Aorta (tissue), 5 donors: Measurements from ENCODE around the gene OSBPL2. TPM values are rescaled to one million over a fixed set of nuclear protein-coding genes. Genes with fewer than 3 reads are reported as not detected.

ENCODE experiments used
- ATAC-seq: fragments of 200-7000 bp; cut with Tn5 transposase; one replicate; pipeline ENCODE4 v1.9.1; 2022; ENCODE audit warnings: moderate library complexity; ENCODE audit not compliant: low FRiP score
- DNase-seq, 2 donors: peaks; one replicate each; pipeline ENCODE4 v3.0.0-alpha.2; 2020
- H3K27ac ChIP-seq, 2 donors: one replicate each; pipeline ENCODE4 v1.5.1; 2013; ENCODE audit warnings: low read length in 2 of 2, mild to moderate bottlenecking in 2 of 2, moderate library complexity in 2 of 2, control low read depth in 1 of 2, inconsistent platforms in 1 of 2, low read depth in 1 of 2
- H3K27me3 ChIP-seq, 2 donors: one replicate each; pipeline ENCODE4 v1.6.1; 2013; ENCODE audit warnings: control low read depth in 1 of 2, low read length in 1 of 2, mild to moderate bottlenecking in 1 of 2, moderate library complexity in 1 of 2; ENCODE audit not compliant: insufficient read depth in 2 of 2, control insufficient read depth in 1 of 2
- H3K36me3 ChIP-seq, 2 donors: one replicate each; pipeline ENCODE4 v1.6.1; 2013; ENCODE audit warnings: control low read depth in 1 of 2, low read length in 1 of 2, mild to moderate bottlenecking in 1 of 2; ENCODE audit not compliant: insufficient read depth in 2 of 2, control insufficient read depth in 1 of 2
- H3K4me1 ChIP-seq, 2 donors: one replicate each; pipeline ENCODE4 v1.6.1; 2013; ENCODE audit warnings: low read length in 2 of 2, control low read depth in 1 of 2, mild to moderate bottlenecking in 1 of 2, moderate library complexity in 1 of 2; ENCODE audit not compliant: insufficient read depth in 2 of 2, control insufficient read depth in 1 of 2
- H3K4me3 ChIP-seq, 2 donors: one replicate each; pipeline ENCODE4 v1.5.1; 2013; ENCODE audit warnings: low read length in 2 of 2, control low read depth in 1 of 2, mild to moderate bottlenecking in 1 of 2
- H3K9me3 ChIP-seq: one replicate; pipeline ENCODE4 v1.6.1; 2013; ENCODE audit warnings: mild to moderate bottlenecking, low read length; ENCODE audit not compliant: control insufficient read depth
- WGBS, 2 donors: extraction: QIAGEN DNeasy Blood & Tissue Kit; methylation state at CpG; one replicate each; pipeline ENCODE4 v1.1.7; 2013; 5-methylcytosine and 5-hydroxymethylcytosine counted together
- intact Hi-C, 2 donors: fragments of 100-400 bp; cut with DNase I; formaldehyde crosslinking; loops; one replicate each; pipeline versions ENCODE4 v1.14.2 to v1.15.0; 2022
- polyA plus RNA-seq, 2 donors: library from polyadenylated mRNA; stranded (reverse); fragments of 200-250 nt; gene quantifications; one replicate each; pipeline ENCODE4 v1.2.3, GENCODE V29; 2013
- total RNA-seq, 2 donors: library from RNA; stranded (reverse); fragmentation: NEBNext Ultra II Directional; extraction: Animal tissue kit (Norgen Biotek cat#: 25700); gene quantifications; one replicate each; pipeline ENCODE4 v1.2.1, GENCODE V29; 2021
- donor health status: healthy with polysubstance abuse.
- donor health status: Bipolar disorder and iron deficiency.
- donor health status: DM: no; HTN: no; CAD: no.
- donor health status: DM: no; HTN: no; CAD: no.
- donor health status: DM: yes; HTN: yes; CAD: no.

Gene OSBPL2
- total and polyA plus RNA-seq, 4 donors: 16.2 to 71.3 (median 42.9) TPM

- ATAC-seq (no peak), DNase-seq (no peak)
- WGBS, 2 donors: 65 to 69% methylated on average over 18 to 21 of the region's 21 CpGs
- no peaks in the 10 kb centered on the region for H3K4me1 ChIP-seq
- H3K4me3 ChIP-seq: no peak overlapping the region
- intact Hi-C loops: no loop called here
- no peak overlapping the region for H3K27ac ChIP-seq
- H3K27me3 ChIP-seq: no peaks in the 10 kb centered on the region
- H3K36me3 ChIP-seq: no peaks in the 10 kb centered on the region
- no peaks in the 10 kb centered on the region for H3K9me3 ChIP-seq
Observed at GRCh38 chr20:62224113-62224855, 14.0 kb upstream of the OSBPL2 start.

DNA sequence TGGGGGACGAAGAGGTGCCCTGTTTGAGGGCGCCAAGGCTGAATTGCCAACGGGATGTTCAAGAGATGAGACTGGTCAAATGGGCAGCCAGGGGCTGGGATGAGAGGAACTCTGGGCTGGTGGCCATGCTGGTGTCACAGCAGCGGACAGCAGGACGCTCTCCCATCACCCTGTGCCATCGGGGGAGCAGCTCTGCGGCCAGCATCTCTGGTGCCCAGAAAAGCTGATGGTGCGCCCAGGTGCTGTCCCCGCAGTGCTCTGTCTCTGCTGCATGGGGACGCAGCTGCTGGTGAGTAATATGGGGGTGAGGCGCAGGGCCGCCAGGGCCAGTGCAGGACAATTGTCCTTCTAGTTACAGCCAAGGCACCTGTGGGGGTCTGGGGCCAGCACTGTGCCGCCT lies 13.3 kb upstream of the OSBPL2 start:
- DNase-seq (no peak), ATAC-seq (no peak)
- no peaks in the 10 kb centered on the region for H3K4me1 ChIP-seq
- H3K9me3 ChIP-seq: no peaks in the 10 kb centered on the region
- H3K36me3 ChIP-seq: no peaks in the 10 kb centered on the region
- 86 to 87% methylated on average over 13 of the region's 13 CpGs for WGBS, 2 donors
- H3K27me3 ChIP-seq: no peaks in the 10 kb centered on the region
- no peak overlapping the region for H3K27ac ChIP-seq
- no peak overlapping the region for H3K4me3 ChIP-seq
- intact Hi-C loops: no loop called here

- Histone ChIP-seq H3K36me3 (no peaks in the 10 kb centered on the region), H3K4me1 (no peaks in the 10 kb centered on the region), H3K27ac (no peak overlapping the region), H3K9me3 (no peaks in the 10 kb centered on the region), H3K4me3 (no peak overlapping the region), H3K27me3 (no peaks in the 10 kb centered on the region)
- no peak for DNase-seq
- ATAC-seq: no peak
- 81 to 83% methylated on average over 16 to 17 of the region's 17 CpGs for WGBS, 2 donors
- intact Hi-C loops: no loop called here
Observed at GRCh38 chr20:62225820-62226635, 12.3 kb upstream of the OSBPL2 start.

GRCh38 chr20:62226707-62227590 lies 11.4 kb upstream of the OSBPL2 start:
- H3K4me1 ChIP-seq: no peaks in the 10 kb centered on the region
- H3K27ac ChIP-seq: no peak overlapping the region
- H3K36me3 ChIP-seq: no peaks in the 10 kb centered on the region
- WGBS, 2 donors: 65 to 70% methylated on average over 24 of the region's 24 CpGs
- no peaks in the 10 kb centered on the region for H3K9me3 ChIP-seq
- intact Hi-C loops: no loop called here
- ATAC-seq: no peak
- no peaks in the 10 kb centered on the region for H3K27me3 ChIP-seq
- no peak overlapping the region for H3K4me3 ChIP-seq
- no peak for DNase-seq

DNA sequence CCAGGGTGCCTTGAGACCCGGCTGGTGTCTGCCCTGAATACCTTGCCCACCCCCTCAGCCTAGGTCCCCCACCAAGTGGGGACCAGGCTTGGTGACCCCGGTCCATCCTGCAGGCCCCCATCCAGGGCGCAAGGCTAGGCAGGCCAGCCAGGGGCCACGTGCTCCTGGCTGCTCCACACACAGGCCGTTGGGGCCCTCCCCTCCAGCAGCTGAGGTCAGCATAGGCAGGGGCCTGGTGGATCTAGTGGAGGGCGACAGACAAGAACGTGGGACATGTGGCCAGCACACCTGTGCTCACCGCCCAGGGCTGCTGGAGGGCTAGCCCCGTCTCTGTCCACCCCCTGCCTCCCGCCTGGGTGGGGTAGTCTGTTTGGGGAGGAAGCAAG lies 10.7 kb upstream of the OSBPL2 start:
- H3K36me3 ChIP-seq: no peaks in the 10 kb centered on the region
- intact Hi-C loops: no loop called here
- no peaks in the 10 kb centered on the region for H3K4me1 ChIP-seq
- ATAC-seq (no peak), DNase-seq (no peak)
- no peaks in the 10 kb centered on the region for H3K9me3 ChIP-seq
- no peaks in the 10 kb centered on the region for H3K27me3 ChIP-seq
- 52 to 59% methylated on average over 10 of the region's 10 CpGs for WGBS, 2 donors
- H3K27ac ChIP-seq: no peak overlapping the region
- no peak overlapping the region for H3K4me3 ChIP-seq

- DNase-seq (no peak), ATAC-seq (no peak)
- Histone ChIP-seq H3K4me1 (no peaks in the 10 kb centered on the region), H3K36me3 (no peaks in the 10 kb centered on the region), H3K27me3 (no peaks in the 10 kb centered on the region), H3K4me3 (no peak overlapping the region), H3K9me3 (no peaks in the 10 kb centered on the region), H3K27ac (no peak overlapping the region)
- 47 to 54% methylated on average over 37 of the region's 37 CpGs for WGBS, 2 donors
- intact Hi-C loops: no loop called here
Observed at GRCh38 chr20:62227977-62228958, 10.1 kb upstream of the OSBPL2 start.

- WGBS, 2 donors: 79 to 82% methylated on average over 7 of the region's 7 CpGs
- intact Hi-C loops: no loop called here
- H3K4me3 ChIP-seq: no peak overlapping the region
- H3K9me3 ChIP-seq: peaks cover 2% of the 10 kb centered on the region
- DNase-seq: no peak
- no peak for ATAC-seq
- no peaks in the 10 kb centered on the region for H3K36me3 ChIP-seq
- H3K27me3 ChIP-seq: no peaks in the 10 kb centered on the region
- no peak overlapping the region for H3K27ac ChIP-seq
- H3K4me1 ChIP-seq: no peaks in the 10 kb centered on the region
Observed at GRCh38 chr20:62228982-62229545, 9.3 kb upstream of the OSBPL2 start.
